Stimulated activated naive CD8-positive, alpha-beta T cell treated with anti-CD3 and anti-CD28 coated beads, Interleukin-15, amount 100 ng/mL, for 72 hours (primary cell): ENCODE measurements around the gene MACF1.
A peak's percentile ranks its signal among the peaks of the same experiment; 100 is the strongest.

ENCODE experiments used
- ATAC-seq: fragments of 150-1000 bp; cut with Tn5 transposase; 2 replicates; pipeline ENCODE4 v1.10.0; 2021; ENCODE audit warnings: mild to moderate bottlenecking, moderate library complexity
- DNase-seq, 2 donors: peaks; one replicate each; pipeline ENCODE4 v3.0.0; 2021 to 2022
- H3K27ac Mint-ChIP-seq, 2 donors: one replicate each; pipeline ENCODE4 v1.8.0; 2022; ENCODE audit warnings: mild to moderate bottlenecking in 2 of 2, mixed read lengths in 2 of 2, moderate library complexity in 2 of 2
- H3K27me3 Mint-ChIP-seq: one replicate; pipeline ENCODE4 v1.8.0; 2022; ENCODE audit warnings: mixed read lengths
- H3K4me1 Mint-ChIP-seq: one replicate; pipeline ENCODE4 v1.8.0; 2022; ENCODE audit warnings: mild to moderate bottlenecking, mixed read lengths
- H3K4me3 Mint-ChIP-seq, 2 donors: one replicate each; pipeline ENCODE4 v1.8.0; 2022; ENCODE audit warnings: mild to moderate bottlenecking in 2 of 2, mixed read lengths in 2 of 2, moderate library complexity in 1 of 2
- H3K9me3 Mint-ChIP-seq, 2 donors: one replicate each; pipeline ENCODE4 v1.8.0; 2022; ENCODE audit warnings: mixed read lengths in 2 of 2

Gene MACF1

GRCh38 chr1:39391691-39392679, 187.5 kb downstream of the MACF1 start:
- DNase-seq (no peak), ATAC-seq (peak; percentile 68)
- no peaks in the 10 kb centered on the region for H3K9me3 Mint-ChIP-seq
- peaks cover 64% of the 10 kb centered on the region for H3K4me1 Mint-ChIP-seq
- no peaks in the 10 kb centered on the region for H3K27me3 Mint-ChIP-seq
- peak overlapping the region in 1 of 2 donors; percentile 84 for H3K27ac Mint-ChIP-seq
- no peak overlapping the region for H3K4me3 Mint-ChIP-seq

- DNase-seq (no peak), ATAC-seq (no peak)
- Mint-ChIP-seq H3K4me3 (no peak overlapping the region), H3K27ac (no peak overlapping the region), H3K27me3 (no peaks in the 10 kb centered on the region), H3K9me3 (no peaks in the 10 kb centered on the region), H3K4me1 (peaks cover 68% of the 10 kb centered on the region)
These were observed 188.5 kb downstream of the MACF1 start for GRCh38 chr1:39392851-39393573.

DNA sequence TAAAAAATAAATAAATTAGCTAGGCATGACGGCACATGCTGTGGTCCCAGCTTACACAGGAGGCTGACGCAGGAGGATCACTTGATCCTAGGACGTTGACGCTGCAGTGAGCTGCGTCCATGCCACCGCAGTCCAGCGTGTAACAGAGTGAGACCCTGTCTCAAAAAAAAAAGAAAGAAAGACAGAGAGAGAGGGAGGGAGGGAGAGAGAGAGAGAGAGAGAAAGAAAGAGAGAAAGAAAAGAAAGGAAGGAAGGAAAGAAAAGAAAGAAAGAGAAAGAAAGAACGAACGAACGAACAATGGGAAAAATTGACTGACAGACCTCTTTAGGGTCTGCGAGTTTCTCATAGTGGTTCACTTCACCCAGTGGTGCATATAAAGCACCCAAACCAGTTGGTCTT, 189.2 kb downstream of the MACF1 start:
- DNase-seq (no peak), ATAC-seq (no peak)
- peak overlapping the region in 1 of 2 donors; percentile 4 for H3K27ac Mint-ChIP-seq
- no peak overlapping the region for H3K4me3 Mint-ChIP-seq
- H3K27me3 Mint-ChIP-seq: no peaks in the 10 kb centered on the region
- H3K4me1 Mint-ChIP-seq: peaks cover 75% of the 10 kb centered on the region
- H3K9me3 Mint-ChIP-seq: no peaks in the 10 kb centered on the region

GRCh38 chr1:39394059-39394458, 189.6 kb downstream of the MACF1 start:
- Mint-ChIP-seq H3K27ac (no peak overlapping the region), H3K4me1 (peaks cover 79% of the 10 kb centered on the region), H3K9me3 (no peaks in the 10 kb centered on the region), H3K27me3 (no peaks in the 10 kb centered on the region), H3K4me3 (peak overlapping the region in 1 of 2 donors; percentile 34)
- DNase-seq: no peak
- ATAC-seq: no peak

DNA sequence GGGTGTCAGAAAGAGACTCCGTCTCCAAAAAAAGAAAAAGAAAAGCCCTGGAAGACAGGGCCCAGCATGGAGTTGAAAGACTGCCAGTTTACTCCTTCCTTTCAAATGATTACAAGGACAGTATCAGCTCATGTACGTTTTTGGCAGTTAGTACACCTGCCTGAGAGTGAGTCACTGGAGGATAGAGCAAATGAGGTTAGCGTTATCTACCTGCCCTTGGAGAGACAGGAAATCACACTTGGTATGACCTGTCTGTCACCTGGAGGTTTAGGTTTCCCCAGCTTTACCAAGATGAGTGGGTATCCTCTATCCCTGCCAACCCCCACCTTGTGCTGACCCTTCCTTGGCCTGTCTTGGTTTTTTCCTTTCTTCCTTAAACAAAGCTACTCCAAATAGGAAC, 190.1 kb downstream of the MACF1 start:
- H3K4me3 Mint-ChIP-seq: no peak overlapping the region
- ATAC-seq (peak; percentile 80), DNase-seq (no peak)
- no peaks in the 10 kb centered on the region for H3K9me3 Mint-ChIP-seq
- no peak overlapping the region for H3K27ac Mint-ChIP-seq
- H3K4me1 Mint-ChIP-seq: peaks cover 83% of the 10 kb centered on the region
- H3K27me3 Mint-ChIP-seq: no peaks in the 10 kb centered on the region

DNA sequence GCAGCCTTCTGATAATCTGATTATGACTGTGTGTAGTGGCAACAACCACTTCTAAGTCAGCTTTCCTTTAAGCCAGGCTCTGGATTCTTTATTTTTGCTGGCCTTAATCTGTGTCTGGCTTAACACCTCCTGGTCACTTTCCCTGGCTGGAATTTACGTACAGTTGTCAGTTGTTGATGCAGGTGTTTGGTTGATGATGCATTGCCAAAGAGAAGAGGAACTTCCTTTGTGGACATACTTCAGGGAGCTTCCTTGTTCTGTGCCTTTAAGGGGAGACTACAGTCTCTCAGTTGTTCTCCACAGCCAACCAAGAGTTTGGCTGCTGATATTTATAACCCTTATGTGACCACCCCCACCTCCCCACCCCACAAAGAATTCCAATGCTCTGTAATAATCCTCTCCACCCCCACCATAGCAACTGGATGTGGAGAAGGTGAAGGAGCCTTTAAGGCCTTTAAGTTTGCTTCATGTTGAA, 190.9 kb downstream of the MACF1 start:
- no peak for ATAC-seq
- H3K27me3 Mint-ChIP-seq: no peaks in the 10 kb centered on the region
- H3K9me3 Mint-ChIP-seq: no peaks in the 10 kb centered on the region
- peaks cover 86% of the 10 kb centered on the region for H3K4me1 Mint-ChIP-seq
- no peak overlapping the region for H3K27ac Mint-ChIP-seq
- no peak overlapping the region for H3K4me3 Mint-ChIP-seq
- no peak for DNase-seq

DNA sequence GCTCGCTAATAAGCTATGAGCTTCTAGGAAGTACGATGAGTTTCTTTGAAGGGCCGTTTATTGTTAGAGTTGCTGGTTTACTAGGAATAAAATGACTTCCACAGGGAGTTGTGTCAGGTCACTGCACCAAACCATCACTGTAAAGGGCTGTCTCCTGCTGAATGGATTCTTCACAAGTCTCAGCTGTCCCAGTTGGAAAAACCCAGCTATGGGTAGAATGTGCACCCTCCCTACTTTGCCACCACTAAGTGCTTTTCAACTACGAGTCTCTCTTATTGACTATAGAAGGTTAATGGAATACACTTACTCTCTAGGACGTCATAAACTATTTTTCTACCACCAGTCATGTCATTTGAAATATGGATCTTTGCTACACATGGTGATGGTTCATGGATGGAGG, 192.2 kb downstream of the MACF1 start:
- Mint-ChIP-seq H3K27me3 (no peaks in the 10 kb centered on the region), H3K27ac (no peak overlapping the region), H3K4me1 (peaks cover 78% of the 10 kb centered on the region), H3K4me3 (no peak overlapping the region), H3K9me3 (no peaks in the 10 kb centered on the region)
- DNase-seq (no peak), ATAC-seq (no peak)

DNA sequence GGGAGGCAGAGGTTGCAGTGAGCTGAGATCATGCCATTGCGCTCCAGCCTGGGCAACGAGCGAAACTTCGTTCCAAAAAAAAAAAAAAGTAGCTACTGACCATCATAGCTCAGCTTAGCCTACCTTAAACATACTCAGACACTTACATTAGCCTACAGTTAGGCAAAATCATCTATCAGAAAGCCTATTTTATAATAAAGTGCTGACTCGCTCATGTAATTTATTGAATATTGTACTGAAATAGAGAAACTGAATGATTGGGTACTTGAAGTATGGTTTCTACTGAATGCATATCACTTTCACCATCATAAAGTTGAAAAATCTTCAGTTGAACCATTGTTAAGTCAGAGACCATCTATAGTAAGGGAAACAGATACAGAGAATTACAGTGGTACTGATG, 193.0 kb downstream of the MACF1 start:
- H3K4me1 Mint-ChIP-seq: peaks cover 70% of the 10 kb centered on the region
- no peak for ATAC-seq
- H3K27ac Mint-ChIP-seq: no peak overlapping the region
- no peak overlapping the region for H3K4me3 Mint-ChIP-seq
- no peaks in the 10 kb centered on the region for H3K9me3 Mint-ChIP-seq
- no peaks in the 10 kb centered on the region for H3K27me3 Mint-ChIP-seq
- DNase-seq: no peak

GRCh38 chr1:39398278-39399021, 194.0 kb downstream of the MACF1 start:
- peaks cover 60% of the 10 kb centered on the region for H3K4me1 Mint-ChIP-seq
- DNase-seq: peak in 1 of 2 donors; percentile 41
- peak; percentile 87 for ATAC-seq
- H3K27me3 Mint-ChIP-seq: no peaks in the 10 kb centered on the region
- no peaks in the 10 kb centered on the region for H3K9me3 Mint-ChIP-seq
- peak overlapping the region in 1 of 2 donors; percentile 45 for H3K4me3 Mint-ChIP-seq
- no peak overlapping the region for H3K27ac Mint-ChIP-seq

- no peak overlapping the region for H3K4me3 Mint-ChIP-seq
- no peaks in the 10 kb centered on the region for H3K9me3 Mint-ChIP-seq
- H3K27me3 Mint-ChIP-seq: no peaks in the 10 kb centered on the region
- ATAC-seq (no peak), DNase-seq (no peak)
- H3K4me1 Mint-ChIP-seq: peaks cover 50% of the 10 kb centered on the region
- H3K27ac Mint-ChIP-seq: no peak overlapping the region
These were observed 196.6 kb downstream of the MACF1 start for GRCh38 chr1:39401106-39401505.

DNA sequence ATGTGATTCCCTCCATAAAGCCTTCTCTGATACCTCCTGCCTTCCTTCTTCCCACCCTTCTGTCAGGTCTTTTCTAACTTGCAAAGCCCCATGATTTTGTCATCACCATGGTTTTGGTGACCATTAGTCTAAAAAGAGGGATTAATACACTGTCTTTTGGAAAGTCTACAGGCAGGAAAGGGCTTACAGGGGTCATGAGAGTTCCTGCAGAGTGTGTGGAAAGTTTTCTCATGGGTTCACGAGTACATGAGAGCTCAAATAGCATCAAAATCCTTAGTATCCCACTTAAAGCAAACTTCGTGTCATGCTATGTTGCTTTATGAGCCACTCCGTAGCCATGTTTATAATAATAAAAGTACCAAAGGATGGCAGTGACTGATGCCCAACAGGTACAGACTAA, 200.4 kb downstream of the MACF1 start:
- no peak overlapping the region for H3K27ac Mint-ChIP-seq
- H3K4me1 Mint-ChIP-seq: peaks cover 41% of the 10 kb centered on the region
- no peaks in the 10 kb centered on the region for H3K9me3 Mint-ChIP-seq
- H3K27me3 Mint-ChIP-seq: no peaks in the 10 kb centered on the region
- no peak for ATAC-seq
- H3K4me3 Mint-ChIP-seq: no peak overlapping the region
- no peak for DNase-seq

DNA sequence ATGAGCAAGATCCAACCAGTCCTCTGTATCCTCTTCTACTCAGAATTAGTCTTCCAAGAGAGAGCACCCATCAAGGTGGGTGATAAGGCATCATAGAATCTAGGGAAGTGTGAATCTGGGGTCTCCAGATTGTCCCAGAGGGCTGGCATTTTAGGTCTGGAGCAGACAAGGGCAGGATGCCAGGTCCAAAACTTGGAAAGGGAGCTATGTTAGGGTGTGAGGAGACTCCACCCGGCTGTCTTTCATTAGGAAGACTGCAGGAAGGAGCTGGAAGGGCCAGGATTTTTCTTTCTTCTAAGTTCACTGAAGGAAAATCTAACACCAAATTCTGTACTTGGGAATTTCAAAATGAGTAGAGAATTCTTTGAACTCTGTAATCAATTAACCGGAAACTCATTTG, 200.9 kb downstream of the MACF1 start:
- H3K27me3 Mint-ChIP-seq: no peaks in the 10 kb centered on the region
- ATAC-seq (no peak), DNase-seq (no peak)
- H3K27ac Mint-ChIP-seq: no peak overlapping the region
- H3K4me3 Mint-ChIP-seq: no peak overlapping the region
- H3K4me1 Mint-ChIP-seq: peaks cover 46% of the 10 kb centered on the region
- no peaks in the 10 kb centered on the region for H3K9me3 Mint-ChIP-seq

DNA sequence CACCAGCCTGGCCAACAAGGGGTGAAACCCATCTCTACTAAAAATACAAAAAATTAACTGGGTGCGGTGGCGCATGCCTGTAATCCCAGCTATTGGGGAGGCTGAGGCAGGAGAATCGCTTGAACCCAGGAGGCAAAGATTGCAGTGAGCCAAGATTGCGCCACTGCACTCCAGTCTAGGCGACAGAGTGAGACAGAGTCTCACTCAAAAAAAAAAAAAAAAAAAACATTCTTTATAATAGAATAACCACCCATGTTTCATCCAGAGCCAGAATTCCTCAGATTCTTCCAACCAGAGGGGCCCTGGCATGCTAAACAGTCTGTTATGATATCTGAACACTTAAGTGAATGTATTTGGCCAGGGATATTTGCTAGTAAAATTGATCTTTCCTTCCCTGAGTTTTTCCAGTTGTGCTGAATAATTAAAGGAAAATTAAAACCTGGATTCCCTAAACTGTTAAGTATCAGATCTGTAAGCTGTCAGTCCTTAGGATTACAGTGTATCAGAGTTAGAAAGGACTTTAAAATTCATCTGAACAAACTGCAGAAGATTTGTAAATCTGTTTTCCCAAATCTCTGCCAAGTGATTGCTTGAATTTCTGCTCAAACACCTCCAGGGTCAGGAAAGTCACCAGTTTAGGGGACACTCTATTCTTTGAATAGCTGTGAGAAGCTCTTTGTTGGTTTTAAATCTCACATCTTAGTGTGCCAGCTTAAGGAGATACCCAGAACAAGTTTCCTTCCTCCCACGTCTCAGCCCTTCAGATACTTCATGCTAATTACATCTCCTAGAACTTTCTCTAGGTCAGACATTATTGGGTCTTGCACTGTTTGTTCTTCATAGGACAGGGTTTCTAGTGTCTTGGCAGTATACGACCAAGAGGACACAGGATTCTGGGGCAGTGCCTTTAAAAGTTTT, 202.3 kb downstream of the MACF1 start:
- Mint-ChIP-seq H3K4me1 (peaks cover 60% of the 10 kb centered on the region), H3K4me3 (no peak overlapping the region), H3K27ac (no peak overlapping the region)

GRCh38 chr1:39407510-39407895, 203.0 kb downstream of the MACF1 start:
- Mint-ChIP-seq H3K27me3 (no peaks in the 10 kb centered on the region), H3K9me3 (no peaks in the 10 kb centered on the region), H3K4me1 (peaks cover 67% of the 10 kb centered on the region), H3K27ac (no peak overlapping the region), H3K4me3 (peak overlapping the region; percentile 81 to 91)
- DNase-seq (no peak), ATAC-seq (no peak)

More for the DNA sequence above, 202.3 kb downstream of the MACF1 start:
- Mint-ChIP-seq H3K9me3 (no peaks in the 10 kb centered on the region), H3K27me3 (no peaks in the 10 kb centered on the region)
- ATAC-seq: no peak
- DNase-seq: no peak
